Tibial nerve (tissue), 4 donors: ENCODE measurements around the gene RAB3B. TPM values are rescaled to one million over a fixed set of nuclear protein-coding genes. Genes with fewer than 3 reads are reported as not detected.

Experiments
- DNase-seq, 2 donors: peaks; one replicate each; pipeline ENCODE4 v3.0.0-alpha.2; 2019; ENCODE audit warnings: low spot score in 2 of 2
- H3K27ac ChIP-seq, 4 donors: fragments of 200-600 bp; sonication (generic) in 3 of 4; one replicate each; pipeline ENCODE4 v1.5.1; 2017 to 2019; ENCODE audit warnings: mild to moderate bottlenecking in 1 of 4
- H3K27me3 ChIP-seq, 2 donors: fragments of 200-600 bp; sonication (generic) in 1 of 2; one replicate each; pipeline versions ENCODE4 v1.5.1 to v1.6.0; 2017 to 2019
- H3K36me3 ChIP-seq, 3 donors: fragments of 200-600 bp; sonication (generic); one replicate each; pipeline ENCODE4 v1.5.1; 2018 to 2019
- H3K4me1 ChIP-seq, 4 donors: fragments of 200-600 bp; sonication (generic) in 3 of 4; one replicate each; pipeline ENCODE4 v1.5.1; 2017 to 2019
- H3K4me3 ChIP-seq, 4 donors: fragments of 200-600 bp; sonication (generic) in 3 of 4; one replicate each; pipeline ENCODE4 v1.5.1; 2017 to 2019; ENCODE audit warnings: mild to moderate bottlenecking in 1 of 4, moderate library complexity in 1 of 4
- H3K9me3 ChIP-seq, 4 donors: fragments of 200-600 bp; sonication (generic) in 3 of 4; one replicate each; pipeline ENCODE4 v1.5.1; 2017 to 2019
- CTCF ChIP-seq, 5 experiments: fragments of 200-600 bp in 3 of 5; fragments of 450-650 bp in 2 of 5; sonication (generic) in 3 of 5; IDR thresholded peaks; one replicate each; pipeline ENCODE4 v1.5.1; 2016 to 2019; ENCODE audit warnings: antibody characterized with exemption in 5 of 5, mild to moderate bottlenecking in 3 of 5, moderate library complexity in 2 of 5
- EP300 ChIP-seq, 2 donors: sonication (generic); formaldehyde crosslinking; IDR thresholded peaks; one replicate each; pipeline ENCODE4 v1.6.1; 2017; ENCODE audit warnings: antibody characterized with exemption in 2 of 2, mild to moderate bottlenecking in 1 of 2
- POLR2A ChIP-seq, 2 donors: fragments of 450-650 bp; IDR thresholded peaks; one replicate each; pipeline ENCODE4 v1.6.1; 2017; ENCODE audit warnings: antibody characterized with exemption in 2 of 2, mild to moderate bottlenecking in 2 of 2, moderate library complexity in 2 of 2
- WGBS, 2 donors: methylation state at CpG; one replicate each; pipeline ENCODE4 v1.1.5; 2018; 5-methylcytosine and 5-hydroxymethylcytosine counted together
- total RNA-seq, 4 donors: library from RNA; depleted of rRNA; stranded (reverse); fragments of >200 nt; gene quantifications; one replicate each; pipeline ENCODE4 v1.1.0, GENCODE V29; 2016

The RAB3B gene
- total RNA-seq, 4 donors from 2014 or later: under 0.01 to 0.39 TPM; not detected in 2

- no peak overlapping the region for H3K27ac ChIP-seq
- no peak for TF ChIP-seq EP300 (IDR thresholded peaks at IDR 0.05)
- no peak for TF ChIP-seq CTCF (IDR thresholded peaks at IDR 0.05)
- TF ChIP-seq POLR2A (IDR thresholded peaks at IDR 0.05): no peak
- H3K9me3 ChIP-seq: peaks cover 0 to 16% (median 0%) of the 10 kb centered on the region in 4 donors
Measured at GRCh38 chr1:51941528-51941927, 49.0 kb downstream of the RAB3B start.

GRCh38 chr1:51937112-51937511 lies 53.4 kb downstream of the RAB3B start:
- H3K9me3 ChIP-seq: peaks cover 0 to 15% (median 0%) of the 10 kb centered on the region in 4 donors
- H3K27ac ChIP-seq: no peak overlapping the region
- no peak for TF ChIP-seq POLR2A (IDR thresholded peaks at IDR 0.05)
- TF ChIP-seq CTCF (IDR thresholded peaks at IDR 0.05): no peak
- no peak for TF ChIP-seq EP300 (IDR thresholded peaks at IDR 0.05)
- no peak overlapping the region for H3K4me3 ChIP-seq
- H3K4me1 ChIP-seq: no peaks in the 10 kb centered on the region
- 88 to 90% methylated on average over 4 of the region's 4 CpGs for WGBS, 2 donors
- no peak for DNase-seq
- H3K36me3 ChIP-seq: no peaks in the 10 kb centered on the region
- H3K27me3 ChIP-seq: no peaks in the 10 kb centered on the region

More at GRCh38 chr1:51941528-51941927, 49.0 kb downstream of the RAB3B start:
- no peaks in the 10 kb centered on the region for H3K4me1 ChIP-seq
- H3K4me3 ChIP-seq: no peak overlapping the region
- DNase-seq: no peak
- H3K27me3 ChIP-seq: no peaks in the 10 kb centered on the region
- H3K36me3 ChIP-seq: no peaks in the 10 kb centered on the region

GRCh38 chr1:51936531-51936930 lies 54.0 kb downstream of the RAB3B start:
- H3K4me3 ChIP-seq: no peak overlapping the region
- no peak for TF ChIP-seq POLR2A (IDR thresholded peaks at IDR 0.05)
- TF ChIP-seq CTCF (IDR thresholded peaks at IDR 0.05): no peak
- TF ChIP-seq EP300 (IDR thresholded peaks at IDR 0.05): no peak
- peaks cover 0 to 10% (median 0%) of the 10 kb centered on the region in 4 donors for H3K9me3 ChIP-seq
- no peaks in the 10 kb centered on the region for H3K36me3 ChIP-seq
- no peaks in the 10 kb centered on the region for H3K4me1 ChIP-seq
- DNase-seq: no peak
- 78 to 82% methylated on average over 4 of the region's 4 CpGs for WGBS, 2 donors
- H3K27me3 ChIP-seq: no peaks in the 10 kb centered on the region
- no peak overlapping the region for H3K27ac ChIP-seq

GRCh38 chr1:51933344-51933743 lies 57.2 kb downstream of the RAB3B start:
- no peak for TF ChIP-seq POLR2A (IDR thresholded peaks at IDR 0.05)
- no peak for TF ChIP-seq EP300 (IDR thresholded peaks at IDR 0.05)
- no peak for TF ChIP-seq CTCF (IDR thresholded peaks at IDR 0.05)
- H3K9me3 ChIP-seq: no peaks in the 10 kb centered on the region
- 93 to 97% methylated on average over 1 of the region's 1 CpG for WGBS, 2 donors

GRCh38 chr1:51930329-51930728 lies 60.2 kb downstream of the RAB3B start:
- DNase-seq: no peak
- Histone ChIP-seq H3K27me3 (no peaks in the 10 kb centered on the region), H3K9me3 (no peaks in the 10 kb centered on the region), H3K4me1 (no peaks in the 10 kb centered on the region), H3K4me3 (no peak overlapping the region), H3K27ac (no peak overlapping the region), H3K36me3 (no peaks in the 10 kb centered on the region)
- TF ChIP-seq POLR2A (IDR thresholded peaks at IDR 0.05): no peak
- TF ChIP-seq EP300 (IDR thresholded peaks at IDR 0.05): no peak
- no peak for TF ChIP-seq CTCF (IDR thresholded peaks at IDR 0.05)

More at GRCh38 chr1:51933344-51933743, 57.2 kb downstream of the RAB3B start:
- no peak for DNase-seq
- Histone ChIP-seq H3K36me3 (no peaks in the 10 kb centered on the region), H3K27me3 (no peaks in the 10 kb centered on the region), H3K27ac (no peak overlapping the region), H3K4me3 (no peak overlapping the region), H3K4me1 (no peaks in the 10 kb centered on the region)
